GM12891 (cell line): ENCODE results near the gene ADGRL3.

Source experiments
- POLR2A ChIP-seq: IDR thresholded peaks from 2 replicates; pipeline ENCODE4 v1.6.1; 2011; ENCODE audit warnings: low read depth, low read length, control low read depth
- POLR2AphosphoS5 ChIP-seq: IDR thresholded peaks from 2 replicates; pipeline ENCODE4 v1.6.1; 2011; ENCODE audit warnings: low read depth, low read length, control low read depth
- POU2F2 ChIP-seq: IDR thresholded peaks from 2 replicates; pipeline ENCODE4 v1.6.1; 2011; ENCODE audit warnings: low read depth, mild to moderate bottlenecking, control low read depth, low read length, moderate library complexity
- SPI1 ChIP-seq: IDR thresholded peaks from 2 replicates; pipeline ENCODE4 v1.6.1; 2011; ENCODE audit warnings: low read depth, low read length, control low read depth
- TAF1 ChIP-seq: IDR thresholded peaks from 2 replicates; pipeline ENCODE4 v1.6.1; 2011; ENCODE audit warnings: low read depth, low read length, control low read depth

- no peak for TF ChIP-seq POLR2A
- TF ChIP-seq TAF1, result no peak
- TF ChIP-seq SPI1, result no peak
- no peak for TF ChIP-seq POLR2AphosphoS5
- TF ChIP-seq POU2F2, result no peak
Observed at GRCh38 chr4:61994036-61994435, 793.9 kb downstream of the ADGRL3 start.
